HepG2 (cell line): ENCODE data around the gene FUT6. TPM values are rescaled to one million over a fixed set of nuclear protein-coding genes. Genes with fewer than 3 reads are reported as not detected.

Source experiments
- ISL2 ChIP-seq: sonication (generic); formaldehyde crosslinking; IDR thresholded peaks from 2 replicates; pipeline ENCODE4 v1.5.0; 2020; ENCODE audit warnings: missing genetic modification reagents
- JARID2 ChIP-seq: sonication (generic); formaldehyde crosslinking; IDR thresholded peaks from 2 replicates; pipeline ENCODE4 v1.8.1; 2023; ENCODE audit warnings: missing genetic modification reagents, inconsistent platforms; ENCODE audit not compliant: insufficient replicate concordance
- KLF11 ChIP-seq: IDR thresholded peaks from 2 replicates; pipeline ENCODE4 v1.6.1; 2016; ENCODE audit warnings: missing compliant biosample characterization
- MIER2 ChIP-seq: IDR thresholded peaks from 2 replicates; pipeline ENCODE4 v1.6.1; 2016; ENCODE audit warnings: missing biosample characterization, missing genetic modification reagents
- MLX ChIP-seq: IDR thresholded peaks from 2 replicates; pipeline ENCODE4 v1.6.1; 2016
- SMC3 ChIP-seq: IDR thresholded peaks from 2 replicates; pipeline ENCODE4 v1.6.1; 2011; ENCODE audit warnings: low read length, improper control_type of control experiment
- SP1 ChIP-seq, 2 experiments: fragments of 450-650 bp in 1 of 2; sonication (generic) in 1 of 2; formaldehyde crosslinking in 1 of 2; IDR thresholded peaks; 2 replicates each; pipeline versions ENCODE4 v1.4.0 to v1.6.1; 2016 to 2020; ENCODE audit warnings: missing genetic modification reagents in 1 of 2
- THYN1 ChIP-seq: sonication (generic); formaldehyde crosslinking; IDR thresholded peaks from 2 replicates; pipeline ENCODE4 v1.8.1; 2023; ENCODE audit warnings: low read depth, mild to moderate bottlenecking, moderate library complexity, missing genetic modification reagents, borderline replicate concordance
- TSC22D2 ChIP-seq: sonication (generic); formaldehyde crosslinking; IDR thresholded peaks from 2 replicates; pipeline ENCODE4 v1.5.1; 2020; ENCODE audit warnings: missing genetic modification reagents, mild to moderate bottlenecking, borderline replicate concordance
- ZNF207 ChIP-seq: fragments of 450-650 bp; IDR thresholded peaks from 2 replicates; pipeline ENCODE4 v1.6.1; 2016; ENCODE audit warnings: antibody characterized with exemption, borderline replicate concordance
- ZNF24 ChIP-seq: fragments of 450-650 bp; IDR thresholded peaks from 2 replicates; pipeline ENCODE4 v1.6.1; 2017; ENCODE audit warnings: antibody characterized with exemption, mild to moderate bottlenecking
- ZNF570 ChIP-seq: sonication (generic); formaldehyde crosslinking; IDR thresholded peaks from 2 replicates; pipeline ENCODE4 v1.4.0; 2020; ENCODE audit warnings: mild to moderate bottlenecking, missing genetic modification reagents, borderline replicate concordance
- ZNF75D ChIP-seq: sonication (generic); formaldehyde crosslinking; IDR thresholded peaks from 2 replicates; pipeline ENCODE4 v1.8.1; 2023; ENCODE audit warnings: missing genetic modification reagents, mild to moderate bottlenecking, borderline replicate concordance
- ZNF775 ChIP-seq: sonication (generic); formaldehyde crosslinking; IDR thresholded peaks from 2 replicates; pipeline ENCODE4 v1.4.0; 2020; ENCODE audit warnings: missing genetic modification reagents, mild to moderate bottlenecking, moderate library complexity, borderline replicate concordance
- polyA plus RNA-seq, 8 experiments: library from polyadenylated mRNA; depleted of rRNA in 3 of 8; stranded (reverse) in 7 of 8; unstranded in 1 of 8; fragments of >200 nt; fragmentation: Illumina TruSeq in 4 of 8; extraction: Trizol in 4 of 8; gene quantifications; 2 replicates each; pipeline versions ENCODE4 v1.2.1 to v1.2.3, GENCODE V29; 2011 to 2016; ENCODE audit warnings: low read depth in 4 of 8, missing spikeins in 1 of 8, mixed read lengths in 1 of 8; ENCODE audit not compliant: insufficient read depth in 1 of 8
- total RNA-seq, 5 experiments: library from RNA; depleted of rRNA; stranded (reverse); fragments of >200 nt; fragmentation: Illumina TruSeq; extraction: Trizol; gene quantifications; 2 replicates each; pipeline ENCODE4 v1.2.3, GENCODE V29; 2016; ENCODE audit warnings: low read depth in 1 of 5
- TF ChIP-seq, protein P1 (sequence below): sonication (generic); formaldehyde crosslinking; IDR thresholded peaks from 2 replicates; pipeline ENCODE4 v1.4.0; 2020; ENCODE audit warnings: mild to moderate bottlenecking, missing genetic modification reagents
- TF ChIP-seq, protein P2 (sequence below): sonication (generic); formaldehyde crosslinking; IDR thresholded peaks from 2 replicates; pipeline ENCODE4 v1.9.0; 2021; ENCODE audit warnings: missing genetic modification reagents, borderline replicate concordance
- TF ChIP-seq, protein P3 (sequence below), 2 experiments: sonication (generic) in 1 of 2; formaldehyde crosslinking in 1 of 2; IDR thresholded peaks; 2 replicates each; pipeline versions ENCODE4 v1.4.0 to v1.6.1; 2016 to 2020; ENCODE audit warnings: borderline replicate concordance in 1 of 2, low read depth in 1 of 2, mild to moderate bottlenecking in 1 of 2, missing genetic modification reagents in 1 of 2
- TF ChIP-seq, protein P4 (sequence below): sonication (generic); formaldehyde crosslinking; IDR thresholded peaks from 2 replicates; pipeline ENCODE4 v1.8.0; 2022; ENCODE audit warnings: low read depth, missing genetic modification reagents
- TF ChIP-seq, protein P5 (sequence below): sonication (generic); formaldehyde crosslinking; IDR thresholded peaks from 2 replicates; pipeline ENCODE4 v1.8.0; 2022; ENCODE audit warnings: mild to moderate bottlenecking, missing genetic modification reagents, moderate library complexity

Gene FUT6
- total and polyA plus RNA-seq, 2 of the 13 experiments (the other 11 are each of a cell fraction or from before 2014, with no cell fraction given): 8.2 to 27.7 TPM

- TF ChIP-seq SP1 (IDR thresholded peaks at IDR 0.05) (no peak), SP1 (CRISPR knock-in tag; IDR thresholded peaks at IDR 0.05) (peak; percentile 96), ZNF207 (no peak), TSC22D2 (no peak; the same call in 1 of the 2 replicates), SMC3 (no peak), THYN1 (no peak), MLX (peak; percentile 69), ZNF75D (CRISPR knock-in tag) (peak; percentile 69; the same call in 1 of the 2 replicates), KLF11 (no peak; the same call in 1 of the 2 replicates), ZNF24 (no peak), ZNF775 (0 out of 2 replicates have a peak, but pooled peaks have one; percentile 75), MIER2 (CRISPR knock-in tag) (no peak; the same call in 1 of the 2 replicates), JARID2 (CRISPR knock-in tag) (no peak), ZNF570 (CRISPR knock-in tag) (no peak), ISL2 (CRISPR knock-in tag) (no peak)
- TF ChIP-seq, protein P1, sequence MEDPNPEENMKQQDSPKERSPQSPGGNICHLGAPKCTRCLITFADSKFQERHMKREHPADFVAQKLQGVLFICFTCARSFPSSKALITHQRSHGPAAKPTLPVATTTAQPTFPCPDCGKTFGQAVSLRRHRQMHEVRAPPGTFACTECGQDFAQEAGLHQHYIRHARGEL: no peak; the same call in 1 of the 2 replicates
- TF ChIP-seq, protein P2, sequence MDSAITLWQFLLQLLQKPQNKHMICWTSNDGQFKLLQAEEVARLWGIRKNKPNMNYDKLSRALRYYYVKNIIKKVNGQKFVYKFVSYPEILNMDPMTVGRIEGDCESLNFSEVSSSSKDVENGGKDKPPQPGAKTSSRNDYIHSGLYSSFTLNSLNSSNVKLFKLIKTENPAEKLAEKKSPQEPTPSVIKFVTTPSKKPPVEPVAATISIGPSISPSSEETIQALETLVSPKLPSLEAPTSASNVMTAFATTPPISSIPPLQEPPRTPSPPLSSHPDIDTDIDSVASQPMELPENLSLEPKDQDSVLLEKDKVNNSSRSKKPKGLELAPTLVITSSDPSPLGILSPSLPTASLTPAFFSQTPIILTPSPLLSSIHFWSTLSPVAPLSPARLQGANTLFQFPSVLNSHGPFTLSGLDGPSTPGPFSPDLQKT (CRISPR knock-in tag): no peak
- TF ChIP-seq, protein P3, sequence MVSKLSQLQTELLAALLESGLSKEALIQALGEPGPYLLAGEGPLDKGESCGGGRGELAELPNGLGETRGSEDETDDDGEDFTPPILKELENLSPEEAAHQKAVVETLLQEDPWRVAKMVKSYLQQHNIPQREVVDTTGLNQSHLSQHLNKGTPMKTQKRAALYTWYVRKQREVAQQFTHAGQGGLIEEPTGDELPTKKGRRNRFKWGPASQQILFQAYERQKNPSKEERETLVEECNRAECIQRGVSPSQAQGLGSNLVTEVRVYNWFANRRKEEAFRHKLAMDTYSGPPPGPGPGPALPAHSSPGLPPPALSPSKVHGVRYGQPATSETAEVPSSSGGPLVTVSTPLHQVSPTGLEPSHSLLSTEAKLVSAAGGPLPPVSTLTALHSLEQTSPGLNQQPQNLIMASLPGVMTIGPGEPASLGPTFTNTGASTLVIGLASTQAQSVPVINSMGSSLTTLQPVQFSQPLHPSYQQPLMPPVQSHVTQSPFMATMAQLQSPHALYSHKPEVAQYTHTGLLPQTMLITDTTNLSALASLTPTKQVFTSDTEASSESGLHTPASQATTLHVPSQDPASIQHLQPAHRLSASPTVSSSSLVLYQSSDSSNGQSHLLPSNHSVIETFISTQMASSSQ (IDR thresholded peaks at IDR 0.05; ENCODE audit: low read depth): peak; percentile 28; the same call in 1 of the 2 replicates
- TF ChIP-seq, protein P3 (CRISPR knock-in tag; IDR thresholded peaks at IDR 0.05; ENCODE audit: borderline replicate concordance): peak; percentile 73
- TF ChIP-seq, protein P4, sequence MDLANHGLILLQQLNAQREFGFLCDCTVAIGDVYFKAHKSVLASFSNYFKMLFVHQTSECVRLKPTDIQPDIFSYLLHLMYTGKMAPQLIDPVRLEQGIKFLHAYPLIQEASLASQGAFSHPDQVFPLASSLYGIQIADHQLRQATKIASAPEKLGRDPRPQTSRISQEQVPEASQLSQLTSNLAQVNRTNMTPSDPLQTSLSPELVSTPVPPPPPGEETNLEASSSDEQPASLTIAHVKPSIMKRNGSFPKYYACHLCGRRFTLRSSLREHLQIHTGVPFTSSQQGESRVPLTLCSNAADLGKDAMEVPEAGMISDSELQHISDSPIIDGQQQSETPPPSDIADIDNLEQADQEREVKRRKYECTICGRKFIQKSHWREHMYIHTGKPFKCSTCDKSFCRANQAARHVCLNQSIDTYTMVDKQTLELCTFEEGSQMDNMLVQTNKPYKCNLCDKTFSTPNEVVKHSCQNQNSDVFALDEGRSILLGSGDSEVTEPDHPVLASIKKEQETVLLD (CRISPR knock-in tag): peak; percentile 67; the same call in 1 of the 2 replicates
- TF ChIP-seq, protein P5, sequence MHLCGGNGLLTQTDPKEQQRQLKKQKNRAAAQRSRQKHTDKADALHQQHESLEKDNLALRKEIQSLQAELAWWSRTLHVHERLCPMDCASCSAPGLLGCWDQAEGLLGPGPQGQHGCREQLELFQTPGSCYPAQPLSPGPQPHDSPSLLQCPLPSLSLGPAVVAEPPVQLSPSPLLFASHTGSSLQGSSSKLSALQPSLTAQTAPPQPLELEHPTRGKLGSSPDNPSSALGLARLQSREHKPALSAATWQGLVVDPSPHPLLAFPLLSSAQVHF (CRISPR knock-in tag): no peak
These were observed 48.7 kb downstream of the FUT6 start, which contains the start of gene DUS3L (continued) for GRCh38 chr19:5790559-5791520.
